Activated CD8-positive, alpha-beta memory T cell treated with anti-CD3 and anti-CD28 coated beads for 24 hours (primary cell): ENCODE measurements around the gene CNIH3.
"Not testable (repeated sequence)": the region's sequence is repeated elsewhere in the genome, so short reads cannot be mapped to it uniquely, and the experiment has no call there.

Source experiments
- DNase-seq: peaks from one replicate; pipeline ENCODE4 v3.0.0-alpha.2; 2020

The CNIH3 gene

GRCh38 chr1:224691148-224691925 is 75.2 kb downstream of the CNIH3 start:
- DNase-seq = no peak

GRCh38 chr1:224694969-224695368 is 78.9 kb downstream of the CNIH3 start:
- no peak for DNase-seq

- DNase-seq = no peak
Measured at GRCh38 chr1:224696021-224696420, 79.9 kb downstream of the CNIH3 start.

- no peak for DNase-seq
Measured at GRCh38 chr1:224696891-224697765, 81.0 kb downstream of the CNIH3 start.

- DNase-seq = no peak
Measured at GRCh38 chr1:224698015-224698451, 81.9 kb downstream of the CNIH3 start.

GRCh38 chr1:224700918-224701531 is 84.9 kb downstream of the CNIH3 start:
- no peak for DNase-seq

- no peak for DNase-seq
Measured at GRCh38 chr1:224703702-224704101, 87.6 kb downstream of the CNIH3 start.

- no peak for DNase-seq
Measured at GRCh38 chr1:224704107-224704735, 88.1 kb downstream of the CNIH3 start.

GRCh38 chr1:224705578-224705977 is 89.5 kb downstream of the CNIH3 start:
- no peak for DNase-seq

GRCh38 chr1:224707843-224708725 is 92.0 kb downstream of the CNIH3 start:
- no peak for DNase-seq

GRCh38 chr1:224710196-224710595 is 94.1 kb downstream of the CNIH3 start:
- DNase-seq = no peak

- not testable (repeated sequence) for DNase-seq
Measured at GRCh38 chr1:224711231-224711756, 95.2 kb downstream of the CNIH3 start.

- no peak for DNase-seq
Measured at GRCh38 chr1:224711876-224712275, 95.8 kb downstream of the CNIH3 start.

- no peak for DNase-seq
Measured at GRCh38 chr1:224713228-224713627, 97.1 kb downstream of the CNIH3 start.

GRCh38 chr1:224714553-224714952 is 98.4 kb downstream of the CNIH3 start:
- DNase-seq = no peak

GRCh38 chr1:224718470-224719053 is 102.4 kb downstream of the CNIH3 start:
- DNase-seq = no peak

- DNase-seq = no peak
Measured at GRCh38 chr1:224719716-224720115, 103.6 kb downstream of the CNIH3 start.

GRCh38 chr1:224720216-224720615 is 104.1 kb downstream of the CNIH3 start:
- no peak for DNase-seq

- DNase-seq = no peak
Measured at GRCh38 chr1:224721000-224721399, 104.9 kb downstream of the CNIH3 start.

GRCh38 chr1:224722838-224723237 is 106.7 kb downstream of the CNIH3 start:
- no peak for DNase-seq

- no peak for DNase-seq
Measured at GRCh38 chr1:224724566-224724965, 108.4 kb downstream of the CNIH3 start.
